ENCODE data around the gene AOX1.
"Not testable (repeated sequence)": the region's sequence is repeated elsewhere in the genome, so short reads cannot be mapped to it uniquely, and the experiment has no call there.

Gene AOX1

GRCh38 chr2:200609028-200609614 is 23.3 kb downstream of the AOX1 start:
- no peaks in the 10 kb centered on the region for H3K4me1 ChIP-seq (ENCODE audit: insufficient read depth, low read length, poor library complexity, severe bottlenecking)
- H3K9me2 ChIP-seq (replicated peaks; ENCODE audit: low read depth, low read length), result no peaks in the 10 kb centered on the region
- no peaks in the 10 kb centered on the region for H3F3A ChIP-seq (ENCODE audit: low read depth)
- no peaks in the 10 kb centered on the region for H3K27me3 ChIP-seq (ENCODE audit: insufficient read depth, low read length, poor library complexity, severe bottlenecking)
- no peaks in the 10 kb centered on the region for H3K9me3 ChIP-seq (ENCODE audit: insufficient read depth, low read depth, low read length)
- no peaks in the 10 kb centered on the region for H4K20me1 ChIP-seq (ENCODE audit: insufficient read depth, low read length, poor library complexity, severe bottlenecking)
- H2AFZ ChIP-seq (ENCODE audit: low read length), result no peak overlapping the region
- H3K36me3 ChIP-seq (ENCODE audit: insufficient read depth, low read length), result no peaks in the 10 kb centered on the region
- no peak overlapping the region for H3K4me3 ChIP-seq (ENCODE audit: low read length, poor library complexity, severe bottlenecking)
- no peak overlapping the region for H3K9ac ChIP-seq (ENCODE audit: low read depth, low read length, poor library complexity, severe bottlenecking)
- no peaks in the 10 kb centered on the region for H3K79me2 ChIP-seq (ENCODE audit: insufficient read depth, low read length)
- H3K4me2 ChIP-seq (ENCODE audit: low read depth, low read length, poor library complexity, severe bottlenecking), result no peak overlapping the region
- TF ChIP-seq EZH2phosphoT487 (IDR thresholded peaks at IDR 0.05; ENCODE audit: borderline replicate concordance), result no peak
- TF ChIP-seq CTCF (conservative IDR thresholded peaks at IDR 0.05; ENCODE audit: low read length), result no peak

GRCh38 chr2:200610217-200610616 is 24.4 kb downstream of the AOX1 start:
- H3K9me2 ChIP-seq (replicated peaks; ENCODE audit: low read depth, low read length); H2AFZ ChIP-seq (ENCODE audit: low read length); H3K79me2 ChIP-seq (ENCODE audit: insufficient read depth, low read length); H3K4me3 ChIP-seq (ENCODE audit: low read length, poor library complexity, severe bottlenecking); H3K9ac ChIP-seq (ENCODE audit: low read depth, low read length, poor library complexity, severe bottlenecking); H3F3A ChIP-seq (ENCODE audit: low read depth); H3K36me3 ChIP-seq (ENCODE audit: insufficient read depth, low read length); H3K4me1 ChIP-seq (ENCODE audit: insufficient read depth, low read length, poor library complexity, severe bottlenecking); H4K20me1 ChIP-seq (ENCODE audit: insufficient read depth, low read length, poor library complexity, severe bottlenecking); H3K4me2 ChIP-seq (ENCODE audit: low read depth, low read length, poor library complexity, severe bottlenecking); H3K9me3 ChIP-seq (ENCODE audit: insufficient read depth, low read depth, low read length); H3K27me3 ChIP-seq (ENCODE audit: insufficient read depth, low read length, poor library complexity, severe bottlenecking): not testable (repeated sequence)

GRCh38 chr2:200613692-200614091 is 27.9 kb downstream of the AOX1 start:
- no peaks in the 10 kb centered on the region for H3F3A ChIP-seq (ENCODE audit: low read depth)
- no peaks in the 10 kb centered on the region for H3K4me1 ChIP-seq (ENCODE audit: insufficient read depth, low read length, poor library complexity, severe bottlenecking)
- H3K4me3 ChIP-seq (ENCODE audit: low read length, poor library complexity, severe bottlenecking), result no peak overlapping the region
- H3K36me3 ChIP-seq (ENCODE audit: insufficient read depth, low read length), result no peaks in the 10 kb centered on the region
- no peaks in the 10 kb centered on the region for H3K79me2 ChIP-seq (ENCODE audit: insufficient read depth, low read length)
- TF ChIP-seq EZH2phosphoT487 (IDR thresholded peaks at IDR 0.05; ENCODE audit: borderline replicate concordance) (no peak), CTCF (conservative IDR thresholded peaks at IDR 0.05; ENCODE audit: low read length) (no peak)
- no peaks in the 10 kb centered on the region for H3K9me2 ChIP-seq (replicated peaks; ENCODE audit: low read depth, low read length)
- no peaks in the 10 kb centered on the region for H3K9me3 ChIP-seq (ENCODE audit: insufficient read depth, low read depth, low read length)
- no peak overlapping the region for H2AFZ ChIP-seq (ENCODE audit: low read length)
- H3K27me3 ChIP-seq (ENCODE audit: insufficient read depth, low read length, poor library complexity, severe bottlenecking), result no peaks in the 10 kb centered on the region
- H3K4me2 ChIP-seq (ENCODE audit: low read depth, low read length, poor library complexity, severe bottlenecking), result no peak overlapping the region
- no peak overlapping the region for H3K9ac ChIP-seq (ENCODE audit: low read depth, low read length, poor library complexity, severe bottlenecking)
- H4K20me1 ChIP-seq (ENCODE audit: insufficient read depth, low read length, poor library complexity, severe bottlenecking), result no peaks in the 10 kb centered on the region

GRCh38 chr2:200614249-200614648 is 28.4 kb downstream of the AOX1 start:
- H3K27me3 ChIP-seq (ENCODE audit: insufficient read depth, low read length, poor library complexity, severe bottlenecking), result no peaks in the 10 kb centered on the region
- no peak for TF ChIP-seq EZH2phosphoT487 (IDR thresholded peaks at IDR 0.05; ENCODE audit: borderline replicate concordance)
- TF ChIP-seq CTCF (conservative IDR thresholded peaks at IDR 0.05; ENCODE audit: low read length), result no peak
- no peak overlapping the region for H3K4me2 ChIP-seq (ENCODE audit: low read depth, low read length, poor library complexity, severe bottlenecking)
- H3F3A ChIP-seq (ENCODE audit: low read depth), result no peaks in the 10 kb centered on the region
- H3K9me2 ChIP-seq (replicated peaks; ENCODE audit: low read depth, low read length), result no peaks in the 10 kb centered on the region
- no peaks in the 10 kb centered on the region for H3K79me2 ChIP-seq (ENCODE audit: insufficient read depth, low read length)
- no peak overlapping the region for H2AFZ ChIP-seq (ENCODE audit: low read length)
- H3K4me1 ChIP-seq (ENCODE audit: insufficient read depth, low read length, poor library complexity, severe bottlenecking), result no peaks in the 10 kb centered on the region
- H3K9me3 ChIP-seq (ENCODE audit: insufficient read depth, low read depth, low read length), result no peaks in the 10 kb centered on the region
- H3K36me3 ChIP-seq (ENCODE audit: insufficient read depth, low read length), result no peaks in the 10 kb centered on the region
- H3K4me3 ChIP-seq (ENCODE audit: low read length, poor library complexity, severe bottlenecking), result no peak overlapping the region
- no peak overlapping the region for H3K9ac ChIP-seq (ENCODE audit: low read depth, low read length, poor library complexity, severe bottlenecking)
- no peaks in the 10 kb centered on the region for H4K20me1 ChIP-seq (ENCODE audit: insufficient read depth, low read length, poor library complexity, severe bottlenecking)

Data from Loucy (cell line).